ENCODE measurements around the gene TENM3.

Gene TENM3

DNA sequence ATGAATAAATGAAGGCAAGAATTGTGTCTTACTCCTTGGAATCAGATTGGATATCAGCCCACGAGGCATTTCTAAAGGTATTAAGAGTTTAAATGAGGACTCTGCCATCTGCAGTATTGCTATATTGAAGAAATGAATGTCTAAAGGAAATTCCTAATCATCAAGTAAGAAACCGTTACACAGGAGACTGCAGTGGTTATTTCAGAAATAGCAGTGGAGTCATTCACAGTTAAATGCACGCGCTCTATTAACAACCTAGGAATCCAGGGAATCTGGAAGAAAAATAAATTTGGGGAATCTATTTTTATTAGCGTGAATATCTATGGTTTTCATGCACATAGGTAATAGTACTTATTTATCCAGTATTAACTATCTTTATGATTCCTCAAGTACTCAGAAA, 334.2 kb downstream of the TENM3 start:
- Histone ChIP-seq H3K9ac (ENCODE audit: low read length) (no peak overlapping the region), H3K36me3 (ENCODE audit: insufficient read depth, low read length) (no peaks in the 10 kb centered on the region), H3K4me3 (ENCODE audit: low read depth in 1 of 2, low read length in 2 of 2) (no peak overlapping the region), H3K4me1 (ENCODE audit: insufficient read depth, low read length) (peaks cover 10% of the 10 kb centered on the region), H3K27me3 (ENCODE audit: control insufficient read depth in 1 of 2, insufficient read depth in 2 of 2, low read length in 2 of 2) (no peaks in the 10 kb centered on the region), H3K27ac (ENCODE audit: low read depth, low read length) (no peak overlapping the region), H3K9me3 (ENCODE audit: low read length) (no peaks in the 10 kb centered on the region)

DNA sequence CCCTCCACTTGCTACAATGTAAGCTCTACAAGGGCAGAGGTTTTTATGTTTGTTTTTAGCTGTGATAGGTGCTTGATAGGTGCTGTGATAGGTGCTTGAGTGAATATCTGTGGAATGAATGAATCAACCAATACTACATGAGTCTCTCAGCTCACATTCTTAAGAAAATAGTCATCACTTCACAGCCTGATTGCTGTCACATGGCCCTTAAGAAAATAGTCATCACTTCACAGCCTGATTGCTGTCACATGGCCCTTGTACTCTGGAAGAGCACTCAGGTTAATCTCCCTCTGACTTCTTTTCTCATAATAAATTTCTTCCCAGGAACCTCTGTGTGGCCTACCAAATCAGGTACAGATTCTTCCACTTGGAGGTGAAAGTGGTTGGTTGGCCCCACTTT, 335.2 kb downstream of the TENM3 start:
- no peak overlapping the region for H3K9ac ChIP-seq (ENCODE audit: low read length)
- peaks cover 10% of the 10 kb centered on the region for H3K4me1 ChIP-seq (ENCODE audit: insufficient read depth, low read length)
- H3K36me3 ChIP-seq (ENCODE audit: insufficient read depth, low read length) = no peaks in the 10 kb centered on the region
- H3K27me3 ChIP-seq (ENCODE audit: control insufficient read depth in 1 of 2, insufficient read depth in 2 of 2, low read length in 2 of 2) = no peaks in the 10 kb centered on the region
- no peak overlapping the region for H3K27ac ChIP-seq (ENCODE audit: low read depth, low read length)
- no peaks in the 10 kb centered on the region for H3K9me3 ChIP-seq (ENCODE audit: low read length)
- H3K4me3 ChIP-seq (ENCODE audit: low read depth in 1 of 2, low read length in 2 of 2) = peak overlapping the region in 1 of 2 donors; percentile 15

DNA sequence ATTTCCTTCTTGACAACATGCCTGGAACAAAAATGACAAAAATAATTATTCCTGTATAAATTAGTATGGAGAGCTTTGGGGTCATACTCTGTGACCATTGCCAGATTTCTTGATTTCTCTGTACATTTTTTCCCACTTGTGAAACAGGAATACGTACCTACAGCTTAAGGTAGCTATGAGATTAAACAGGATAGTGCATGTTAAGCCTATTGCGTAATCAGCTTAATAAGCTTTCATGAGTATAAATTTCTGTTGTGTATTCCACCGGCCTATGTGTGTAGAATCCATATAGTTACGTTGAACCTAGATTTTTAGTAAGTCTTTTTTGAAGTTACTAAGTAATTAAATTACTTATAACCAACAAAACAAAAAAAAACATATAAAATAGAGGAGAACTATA, 339.0 kb downstream of the TENM3 start:
- H3K9me3 ChIP-seq (ENCODE audit: low read length) = no peaks in the 10 kb centered on the region
- H3K4me1 ChIP-seq (ENCODE audit: insufficient read depth, low read length) = no peaks in the 10 kb centered on the region
- no peaks in the 10 kb centered on the region for H3K36me3 ChIP-seq (ENCODE audit: insufficient read depth, low read length)
- H3K9ac ChIP-seq (ENCODE audit: low read length) = no peak overlapping the region
- H3K4me3 ChIP-seq (ENCODE audit: low read depth in 1 of 2, low read length in 2 of 2) = no peak overlapping the region
- no peak overlapping the region for H3K27ac ChIP-seq (ENCODE audit: low read depth, low read length)
- no peaks in the 10 kb centered on the region for H3K27me3 ChIP-seq (ENCODE audit: control insufficient read depth in 1 of 2, insufficient read depth in 2 of 2, low read length in 2 of 2)

DNA sequence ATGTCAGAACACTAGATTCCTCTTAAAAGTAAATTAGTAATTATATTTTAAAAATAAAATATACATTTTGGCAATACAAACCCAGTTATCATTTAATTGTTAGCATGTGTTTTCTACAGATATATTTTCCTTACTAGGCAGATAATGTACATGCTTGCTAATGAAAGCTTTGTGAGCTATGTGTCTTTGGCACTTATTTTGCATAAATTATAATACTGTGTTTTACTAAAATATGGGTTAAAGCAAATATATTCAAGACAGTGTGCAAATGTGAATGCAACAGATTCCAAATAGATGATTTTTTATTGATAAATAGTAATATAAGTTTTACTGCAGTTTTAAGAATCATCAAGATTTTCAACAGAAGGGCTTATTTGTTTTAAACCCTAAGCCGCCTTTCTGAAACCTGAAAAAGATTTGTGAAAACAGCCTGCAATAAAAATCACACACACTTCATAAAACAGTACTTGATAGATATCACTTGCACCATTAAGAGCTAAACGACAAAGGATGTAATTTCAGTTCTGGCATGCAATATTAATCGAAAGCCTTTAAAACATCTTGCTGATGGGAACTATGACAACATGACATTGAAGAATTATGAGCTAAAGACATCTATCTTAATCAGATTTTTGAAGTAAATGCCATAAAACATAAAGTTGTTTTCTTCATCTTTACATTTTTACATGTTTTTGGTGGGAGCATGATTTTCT, 340.7 kb downstream of the TENM3 start:
- Histone ChIP-seq H3K36me3 (ENCODE audit: insufficient read depth, low read length) (peaks cover 3% of the 10 kb centered on the region), H3K27me3 (ENCODE audit: control insufficient read depth in 1 of 2, insufficient read depth in 2 of 2, low read length in 2 of 2) (no peaks in the 10 kb centered on the region)

DNA sequence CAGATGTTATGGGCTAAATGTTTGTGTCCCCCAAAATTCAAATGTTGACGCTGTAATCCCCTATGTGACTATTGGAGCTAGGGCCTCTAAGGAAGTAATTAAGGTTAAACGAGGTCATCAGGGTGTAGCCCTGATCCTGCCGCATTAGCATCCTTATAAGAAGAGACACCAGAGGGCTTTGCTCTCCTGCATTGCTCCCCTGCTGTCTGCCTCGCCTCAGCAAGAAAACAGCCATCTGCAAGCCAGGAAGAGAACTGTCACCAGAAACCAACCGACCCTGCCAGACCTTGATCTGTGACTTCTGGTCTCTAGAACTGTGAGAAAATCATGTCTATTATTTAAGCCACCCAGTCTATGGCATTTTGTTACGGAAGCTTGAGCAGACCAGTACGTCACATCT, 342.1 kb downstream of the TENM3 start:
- H3K27me3 ChIP-seq (ENCODE audit: control insufficient read depth in 1 of 2, insufficient read depth in 2 of 2, low read length in 2 of 2) = no peaks in the 10 kb centered on the region
- no peak overlapping the region for H3K4me3 ChIP-seq (ENCODE audit: low read depth in 1 of 2, low read length in 2 of 2)
- no peaks in the 10 kb centered on the region for H3K9me3 ChIP-seq (ENCODE audit: low read length)
- H3K9ac ChIP-seq (ENCODE audit: low read length) = no peak overlapping the region
- no peaks in the 10 kb centered on the region for H3K4me1 ChIP-seq (ENCODE audit: insufficient read depth, low read length)
- peaks cover 4% of the 10 kb centered on the region for H3K36me3 ChIP-seq (ENCODE audit: insufficient read depth, low read length)
- H3K27ac ChIP-seq (ENCODE audit: low read depth, low read length) = no peak overlapping the region

More for the DNA sequence above, 340.7 kb downstream of the TENM3 start:
- Histone ChIP-seq H3K9ac (ENCODE audit: low read length) (no peak overlapping the region), H3K4me1 (ENCODE audit: insufficient read depth, low read length) (no peaks in the 10 kb centered on the region), H3K9me3 (ENCODE audit: low read length) (no peaks in the 10 kb centered on the region), H3K27ac (ENCODE audit: low read depth, low read length) (no peak overlapping the region), H3K4me3 (ENCODE audit: low read depth in 1 of 2, low read length in 2 of 2) (no peak overlapping the region)

DNA sequence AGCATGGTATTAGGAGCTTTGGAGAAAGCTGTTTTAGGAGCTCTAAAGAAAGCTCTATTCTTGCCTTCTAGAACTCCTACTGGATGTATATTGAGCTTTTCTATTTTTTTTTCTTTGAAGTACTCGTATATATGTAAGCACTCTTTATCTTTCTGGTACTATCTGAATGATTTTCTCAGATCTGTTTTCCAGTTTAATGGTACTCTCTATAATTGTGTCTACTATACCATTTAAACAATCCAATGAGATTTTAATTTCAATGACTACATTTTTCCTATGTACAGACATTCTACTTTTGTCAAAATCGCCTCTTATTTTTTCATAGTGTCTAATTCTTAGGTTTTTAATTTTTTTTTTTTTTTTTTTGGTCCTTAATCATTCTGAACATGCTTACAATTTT, 345.9 kb downstream of the TENM3 start:
- no peaks in the 10 kb centered on the region for H3K27me3 ChIP-seq (ENCODE audit: control insufficient read depth in 1 of 2, insufficient read depth in 2 of 2, low read length in 2 of 2)
- no peak overlapping the region for H3K4me3 ChIP-seq (ENCODE audit: low read depth in 1 of 2, low read length in 2 of 2)
- H3K36me3 ChIP-seq (ENCODE audit: insufficient read depth, low read length) = peaks cover 4% of the 10 kb centered on the region
- H3K9me3 ChIP-seq (ENCODE audit: low read length) = no peaks in the 10 kb centered on the region
- H3K9ac ChIP-seq (ENCODE audit: low read length) = no peak overlapping the region
- H3K27ac ChIP-seq (ENCODE audit: low read depth, low read length) = no peak overlapping the region
- no peaks in the 10 kb centered on the region for H3K4me1 ChIP-seq (ENCODE audit: insufficient read depth, low read length)

DNA sequence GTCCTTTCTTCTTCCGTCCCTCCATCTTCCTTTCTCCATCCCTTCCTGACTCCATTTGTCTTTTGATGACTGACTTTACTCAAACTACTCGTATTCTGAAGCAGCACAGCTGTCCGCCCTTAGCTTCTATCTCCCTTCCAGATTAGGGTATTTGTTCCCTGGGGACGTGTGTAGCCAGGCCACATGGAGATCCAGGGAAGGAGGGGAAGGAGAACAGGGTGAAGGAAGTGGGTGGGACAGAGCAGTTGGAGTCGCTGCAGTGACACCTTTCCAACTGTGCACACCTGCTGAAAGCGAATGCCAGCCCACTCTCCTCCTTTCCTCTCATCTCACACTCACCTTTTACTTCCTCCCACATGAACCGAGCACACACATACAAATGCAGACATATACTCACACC, 350.2 kb downstream of the TENM3 start:
- Histone ChIP-seq H3K27me3 (ENCODE audit: control insufficient read depth in 1 of 2, insufficient read depth in 2 of 2, low read length in 2 of 2) (no peaks in the 10 kb centered on the region), H3K27ac (ENCODE audit: low read depth, low read length) (no peak overlapping the region), H3K9me3 (ENCODE audit: low read length) (no peaks in the 10 kb centered on the region), H3K4me3 (ENCODE audit: low read depth in 1 of 2, low read length in 2 of 2) (no peak overlapping the region), H3K4me1 (ENCODE audit: insufficient read depth, low read length) (no peaks in the 10 kb centered on the region), H3K9ac (ENCODE audit: low read length) (no peak overlapping the region), H3K36me3 (ENCODE audit: insufficient read depth, low read length) (peaks cover 4% of the 10 kb centered on the region)

DNA sequence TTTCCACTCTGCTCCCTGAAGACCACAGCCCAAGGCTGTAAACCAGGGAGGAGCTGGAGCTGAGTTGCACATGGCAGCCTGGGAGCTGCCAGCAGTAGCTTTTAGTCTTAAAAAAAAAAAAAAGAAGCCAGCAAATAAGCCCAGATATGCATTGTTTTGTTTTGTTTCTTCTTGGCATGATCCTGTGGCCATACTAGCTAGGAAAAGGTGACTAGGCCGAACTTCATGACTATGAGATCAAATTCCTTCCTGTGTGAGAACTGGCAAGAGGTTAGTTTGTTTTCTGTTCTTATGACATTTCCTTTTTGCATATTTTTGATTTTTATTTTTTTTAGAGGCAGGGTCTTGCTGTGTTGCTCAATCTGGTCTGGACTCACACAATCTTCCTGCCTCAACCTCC, 350.7 kb downstream of the TENM3 start:
- Histone ChIP-seq H3K9me3 (ENCODE audit: low read length) (no peaks in the 10 kb centered on the region), H3K9ac (ENCODE audit: low read length) (no peak overlapping the region)

DNA sequence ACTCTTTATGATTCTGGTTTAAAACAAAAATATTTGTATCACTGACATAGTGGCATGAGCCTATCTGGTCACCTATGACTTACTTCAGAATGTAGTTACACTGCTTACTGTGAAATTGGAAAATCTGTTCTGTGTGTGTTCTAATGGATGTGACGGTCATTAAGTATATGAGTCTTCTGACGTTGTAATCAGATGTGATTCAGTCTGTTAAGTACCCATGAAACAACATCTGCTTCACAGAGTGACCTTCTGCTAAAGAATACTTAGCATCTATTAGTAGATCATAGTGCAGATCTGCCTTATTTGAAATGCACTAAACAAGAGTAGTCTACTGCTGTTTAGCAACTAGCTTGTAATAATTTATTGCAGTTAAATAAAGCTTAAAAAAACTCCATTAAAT, 356.9 kb downstream of the TENM3 start:
- Histone ChIP-seq H3K4me1 (ENCODE audit: insufficient read depth, low read length) (no peaks in the 10 kb centered on the region), H3K9ac (ENCODE audit: low read length) (no peak overlapping the region), H3K4me3 (ENCODE audit: low read depth in 1 of 2, low read length in 2 of 2) (no peak overlapping the region), H3K36me3 (ENCODE audit: insufficient read depth, low read length) (no peaks in the 10 kb centered on the region), H3K9me3 (ENCODE audit: low read length) (no peaks in the 10 kb centered on the region), H3K27ac (ENCODE audit: low read depth, low read length) (no peak overlapping the region), H3K27me3 (ENCODE audit: control insufficient read depth in 1 of 2, insufficient read depth in 2 of 2, low read length in 2 of 2) (no peaks in the 10 kb centered on the region)

More for the DNA sequence above, 350.7 kb downstream of the TENM3 start:
- Histone ChIP-seq H3K36me3 (ENCODE audit: insufficient read depth, low read length) (peaks cover 1% of the 10 kb centered on the region), H3K27ac (ENCODE audit: low read depth, low read length) (no peak overlapping the region), H3K4me1 (ENCODE audit: insufficient read depth, low read length) (no peaks in the 10 kb centered on the region), H3K27me3 (ENCODE audit: control insufficient read depth in 1 of 2, insufficient read depth in 2 of 2, low read length in 2 of 2) (no peaks in the 10 kb centered on the region), H3K4me3 (ENCODE audit: low read depth in 1 of 2, low read length in 2 of 2) (no peak overlapping the region)

DNA sequence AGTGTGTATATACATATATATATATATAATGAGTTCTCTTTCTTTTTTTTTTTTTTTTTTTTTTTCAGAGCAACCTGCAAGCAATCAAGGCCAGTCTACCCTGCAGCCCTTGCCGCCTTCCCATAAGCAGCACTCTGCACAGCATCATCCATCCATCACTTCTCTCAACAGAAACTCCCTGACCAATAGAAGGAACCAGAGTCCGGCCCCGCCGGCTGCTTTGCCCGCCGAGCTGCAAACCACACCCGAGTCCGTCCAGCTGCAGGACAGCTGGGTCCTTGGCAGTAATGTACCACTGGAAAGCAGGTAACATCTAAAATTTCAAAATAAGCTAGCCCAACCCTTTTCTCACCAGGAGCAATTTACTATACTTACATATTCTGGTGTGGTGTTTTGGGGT, 357.7 kb downstream of the TENM3 start:
- H3K36me3 ChIP-seq (ENCODE audit: insufficient read depth, low read length) = no peaks in the 10 kb centered on the region
- H3K27me3 ChIP-seq (ENCODE audit: control insufficient read depth in 1 of 2, insufficient read depth in 2 of 2, low read length in 2 of 2) = no peaks in the 10 kb centered on the region
- no peaks in the 10 kb centered on the region for H3K4me1 ChIP-seq (ENCODE audit: insufficient read depth, low read length)
- no peaks in the 10 kb centered on the region for H3K9me3 ChIP-seq (ENCODE audit: low read length)
- H3K27ac ChIP-seq (ENCODE audit: low read depth, low read length) = no peak overlapping the region
- H3K9ac ChIP-seq (ENCODE audit: low read length) = no peak overlapping the region
- H3K4me3 ChIP-seq (ENCODE audit: low read depth in 1 of 2, low read length in 2 of 2) = no peak overlapping the region

DNA sequence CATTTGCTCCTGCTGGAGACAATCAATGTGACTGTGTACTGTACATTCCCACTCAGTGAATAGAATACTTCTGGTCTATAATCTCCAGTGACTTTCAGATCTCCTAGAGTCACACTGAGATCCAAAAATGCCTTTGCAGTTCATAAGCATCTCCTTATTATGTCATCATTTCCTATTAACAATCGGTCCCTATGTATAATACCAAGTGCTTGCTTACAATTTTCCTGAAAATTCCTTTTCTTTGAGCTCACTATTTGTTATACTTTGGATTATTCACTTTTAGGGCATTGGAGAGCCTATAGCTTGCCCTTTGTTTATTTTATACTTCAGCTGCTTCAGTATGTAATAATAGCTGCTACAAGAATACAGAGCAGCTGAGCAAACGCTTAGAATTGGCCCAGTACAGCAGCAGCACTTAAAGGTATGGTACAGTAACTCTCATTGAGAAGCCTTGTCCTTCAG, 361.0 kb downstream of the TENM3 start:
- H3K4me3 ChIP-seq (ENCODE audit: low read depth in 1 of 2, low read length in 2 of 2) = no peak overlapping the region

DNA sequence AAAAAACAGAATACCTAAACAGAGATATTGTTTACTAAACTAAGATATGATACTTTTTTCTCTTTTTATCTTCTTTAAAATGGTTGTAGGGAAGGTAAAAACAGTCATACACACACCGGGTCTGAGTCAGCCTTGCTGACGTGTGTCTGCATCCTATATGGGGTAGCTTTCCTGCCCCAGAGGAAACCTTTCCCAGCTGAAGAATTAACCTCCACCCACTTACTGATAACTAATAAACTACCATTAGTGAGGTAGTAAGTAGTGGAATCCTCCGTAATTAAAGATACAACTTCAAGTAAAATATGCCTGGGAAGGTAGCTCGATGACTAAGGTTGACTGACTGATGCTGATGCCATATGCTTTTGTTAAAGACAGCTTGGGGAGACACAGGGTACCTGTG, 361.8 kb downstream of the TENM3 start:
- H3K4me3 ChIP-seq (ENCODE audit: low read depth in 1 of 2, low read length in 2 of 2) = no peak overlapping the region
- H3K9ac ChIP-seq (ENCODE audit: low read length) = no peak overlapping the region
- H3K27me3 ChIP-seq (ENCODE audit: control insufficient read depth in 1 of 2, insufficient read depth in 2 of 2, low read length in 2 of 2) = no peaks in the 10 kb centered on the region
- H3K36me3 ChIP-seq (ENCODE audit: insufficient read depth, low read length) = no peaks in the 10 kb centered on the region
- H3K9me3 ChIP-seq (ENCODE audit: low read length) = no peaks in the 10 kb centered on the region
- no peak overlapping the region for H3K27ac ChIP-seq (ENCODE audit: low read depth, low read length)
- no peaks in the 10 kb centered on the region for H3K4me1 ChIP-seq (ENCODE audit: insufficient read depth, low read length)

More for the DNA sequence above, 361.0 kb downstream of the TENM3 start:
- Histone ChIP-seq H3K36me3 (ENCODE audit: insufficient read depth, low read length) (no peaks in the 10 kb centered on the region), H3K27me3 (ENCODE audit: control insufficient read depth in 1 of 2, insufficient read depth in 2 of 2, low read length in 2 of 2) (no peaks in the 10 kb centered on the region), H3K4me1 (ENCODE audit: insufficient read depth, low read length) (no peaks in the 10 kb centered on the region), H3K9me3 (ENCODE audit: low read length) (no peaks in the 10 kb centered on the region), H3K9ac (ENCODE audit: low read length) (no peak overlapping the region), H3K27ac (ENCODE audit: low read depth, low read length) (no peak overlapping the region)
